Nephron (organoid): ENCODE data around the gene CBX7.
A peak's percentile ranks its signal among the peaks of the same experiment; 100 is the strongest.

Source experiments
- H3K27ac Mint-ChIP-seq, 3 experiments: 2 replicates each; pipeline ENCODE4 v1.8.0; 2020; ENCODE audit warnings: mixed read lengths in 3 of 3, mild to moderate bottlenecking in 2 of 3, moderate library complexity in 1 of 3
- H3K27me3 Mint-ChIP-seq: 2 replicates; pipeline ENCODE4 v1.8.0; 2021; ENCODE audit warnings: low read depth, mild to moderate bottlenecking, moderate library complexity, mixed read lengths
- H3K36me3 Mint-ChIP-seq: 2 replicates; pipeline ENCODE4 v1.8.0; 2020; ENCODE audit warnings: low read depth, mixed read lengths
- H3K4me1 Mint-ChIP-seq: 2 replicates; pipeline ENCODE4 v1.8.0; 2020; ENCODE audit warnings: mixed read lengths
- H3K4me3 Mint-ChIP-seq, 3 experiments: 2 replicates each; pipeline ENCODE4 v1.8.0; 2020; ENCODE audit warnings: mild to moderate bottlenecking in 3 of 3, mixed read lengths in 3 of 3, moderate library complexity in 2 of 3
- H3K9me3 Mint-ChIP-seq: 2 replicates; pipeline ENCODE4 v1.8.0; 2020; ENCODE audit warnings: mixed read lengths
- TF ChIP-seq, protein P1 (sequence below), 3 experiments: fragments of 200-600 bp; sonication (generic); IDR thresholded peaks; one replicate each; pipeline ENCODE4 v1.5.0; 2021; ENCODE audit warnings: antibody characterized with exemption in 3 of 3; ENCODE audit not compliant: unreplicated experiment in 3 of 3

Gene CBX7

DNA sequence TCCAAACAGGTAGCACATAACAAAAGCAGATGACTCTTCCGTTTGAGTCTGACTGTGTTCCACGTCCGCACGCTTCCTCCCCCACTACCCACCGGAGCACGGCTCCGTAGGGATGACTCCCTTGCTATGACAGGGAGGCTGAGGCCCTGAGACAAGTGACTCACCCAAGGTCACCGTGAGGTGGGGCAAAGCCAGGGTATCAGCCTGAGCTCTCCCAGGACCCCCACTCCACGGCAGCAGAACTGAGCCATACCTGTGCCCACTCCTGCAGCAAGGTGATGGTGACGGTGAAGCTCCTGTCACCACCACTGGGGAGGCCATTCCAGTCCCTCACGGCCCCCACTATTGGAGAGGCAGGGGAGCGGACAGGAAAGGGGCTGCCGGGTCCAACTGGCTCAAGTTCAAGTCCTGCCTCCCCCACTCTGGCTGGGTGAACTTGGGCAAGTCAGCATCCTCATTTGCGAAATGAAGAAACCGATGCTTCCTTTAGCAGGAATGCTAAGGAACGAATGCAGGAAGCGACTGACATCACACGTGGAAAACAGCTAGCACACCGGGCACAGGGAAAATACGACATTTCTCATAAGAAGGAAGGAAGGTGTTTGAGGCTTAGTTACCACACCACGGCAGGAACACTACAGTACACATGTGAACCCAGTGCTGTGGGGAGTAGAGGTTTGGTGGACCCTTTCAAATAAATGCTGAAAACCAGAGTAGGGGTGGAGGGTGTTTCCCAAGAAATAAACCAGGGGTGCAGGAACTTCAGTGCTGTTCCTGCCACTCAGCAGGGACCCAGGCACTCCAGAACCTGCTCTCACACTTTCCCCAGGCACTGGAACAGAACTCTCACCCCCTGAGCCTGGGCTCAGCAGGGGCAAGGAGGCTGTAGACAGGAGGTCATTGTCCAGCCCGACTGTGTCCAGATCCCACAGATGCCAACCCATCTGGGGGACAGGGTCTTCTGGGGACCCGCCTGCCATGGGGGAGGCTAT, 32.4 kb upstream of the CBX7 start:
- TF ChIP-seq, protein P1, sequence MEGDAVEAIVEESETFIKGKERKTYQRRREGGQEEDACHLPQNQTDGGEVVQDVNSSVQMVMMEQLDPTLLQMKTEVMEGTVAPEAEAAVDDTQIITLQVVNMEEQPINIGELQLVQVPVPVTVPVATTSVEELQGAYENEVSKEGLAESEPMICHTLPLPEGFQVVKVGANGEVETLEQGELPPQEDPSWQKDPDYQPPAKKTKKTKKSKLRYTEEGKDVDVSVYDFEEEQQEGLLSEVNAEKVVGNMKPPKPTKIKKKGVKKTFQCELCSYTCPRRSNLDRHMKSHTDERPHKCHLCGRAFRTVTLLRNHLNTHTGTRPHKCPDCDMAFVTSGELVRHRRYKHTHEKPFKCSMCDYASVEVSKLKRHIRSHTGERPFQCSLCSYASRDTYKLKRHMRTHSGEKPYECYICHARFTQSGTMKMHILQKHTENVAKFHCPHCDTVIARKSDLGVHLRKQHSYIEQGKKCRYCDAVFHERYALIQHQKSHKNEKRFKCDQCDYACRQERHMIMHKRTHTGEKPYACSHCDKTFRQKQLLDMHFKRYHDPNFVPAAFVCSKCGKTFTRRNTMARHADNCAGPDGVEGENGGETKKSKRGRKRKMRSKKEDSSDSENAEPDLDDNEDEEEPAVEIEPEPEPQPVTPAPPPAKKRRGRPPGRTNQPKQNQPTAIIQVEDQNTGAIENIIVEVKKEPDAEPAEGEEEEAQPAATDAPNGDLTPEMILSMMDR (IDR thresholded peaks at IDR 0.05; ENCODE audit: unreplicated experiment in 3 of 3) = no peak
- H3K27ac Mint-ChIP-seq = peak overlapping the region in 1 of 3 experiments; percentile 19
- H3K4me1 Mint-ChIP-seq = peaks cover 6% of the 10 kb centered on the region
- H3K9me3 Mint-ChIP-seq = peaks cover 6% of the 10 kb centered on the region
- peaks cover 7% of the 10 kb centered on the region for H3K27me3 Mint-ChIP-seq
- no peak overlapping the region for H3K4me3 Mint-ChIP-seq
- H3K36me3 Mint-ChIP-seq = no peaks in the 10 kb centered on the region

DNA sequence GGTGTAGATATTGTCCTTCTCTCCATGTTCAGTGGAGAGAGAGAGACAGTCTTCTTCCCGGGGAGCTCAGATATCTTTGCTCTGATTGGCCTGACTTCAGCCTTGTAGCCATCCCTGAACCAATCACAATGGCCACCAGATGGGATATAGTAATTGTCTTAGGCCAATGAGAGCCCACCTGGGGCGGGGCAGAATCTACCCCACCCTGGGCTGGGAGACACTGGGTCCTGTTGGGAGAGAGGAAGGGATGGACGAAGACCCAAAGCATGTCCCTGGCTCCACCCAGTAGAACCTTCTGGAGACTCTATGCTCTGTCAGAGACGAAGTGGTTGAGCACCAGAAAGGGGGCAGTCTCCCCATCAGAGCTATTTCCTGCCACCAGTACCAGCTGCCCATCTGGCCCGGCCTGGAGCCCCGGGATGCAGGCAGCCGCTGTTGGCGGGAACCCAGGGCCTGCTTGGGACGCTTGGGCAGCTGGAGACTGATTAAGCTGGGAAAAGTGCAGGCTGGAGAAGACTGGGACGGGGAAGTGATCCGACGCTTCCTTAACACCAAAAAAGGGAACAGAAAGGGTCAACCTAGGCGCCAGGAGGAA, 31.6 kb upstream of the CBX7 start:
- Mint-ChIP-seq H3K4me1 (peaks cover 11% of the 10 kb centered on the region), H3K27ac (no peak overlapping the region), H3K4me3 (no peak overlapping the region), H3K36me3 (no peaks in the 10 kb centered on the region), H3K27me3 (peaks cover 7% of the 10 kb centered on the region), H3K9me3 (peaks cover 6% of the 10 kb centered on the region)
- TF ChIP-seq, protein P1 (IDR thresholded peaks at IDR 0.05; ENCODE audit: unreplicated experiment in 3 of 3) = no peak

DNA sequence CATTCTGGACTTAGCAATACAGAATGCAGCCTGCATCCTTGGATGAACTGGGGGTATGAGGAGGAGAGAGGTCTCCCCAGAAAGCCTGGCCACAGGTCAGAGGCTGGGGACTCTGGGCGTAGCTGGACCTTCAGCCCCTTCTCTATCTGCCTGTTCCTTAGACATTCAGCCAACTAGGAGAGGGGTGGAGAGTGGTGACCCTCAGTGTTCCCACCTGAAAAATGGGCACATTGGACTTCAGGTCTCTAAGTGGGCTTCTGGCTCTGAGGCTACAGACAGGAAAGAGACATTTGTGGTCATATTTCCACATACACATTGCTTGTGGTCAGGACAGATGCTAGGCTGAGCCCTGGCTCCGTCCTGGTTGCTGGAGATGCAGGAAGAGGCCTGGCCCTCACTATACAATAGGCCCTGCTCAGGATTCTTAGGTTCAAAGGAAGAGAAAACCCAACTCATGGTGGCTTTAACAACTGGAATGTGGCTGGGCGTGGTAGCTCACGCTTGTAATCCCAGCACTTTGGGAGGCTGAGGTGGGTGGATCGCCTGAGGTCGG, 30.1 kb upstream of the CBX7 start:
- Mint-ChIP-seq H3K4me3 (no peak overlapping the region), H3K27me3 (peaks cover 12% of the 10 kb centered on the region), H3K27ac (no peak overlapping the region), H3K36me3 (no peaks in the 10 kb centered on the region), H3K9me3 (peaks cover 6% of the 10 kb centered on the region), H3K4me1 (peaks cover 12% of the 10 kb centered on the region)
- TF ChIP-seq, protein P1 (IDR thresholded peaks at IDR 0.05; ENCODE audit: unreplicated experiment in 3 of 3) = no peak

DNA sequence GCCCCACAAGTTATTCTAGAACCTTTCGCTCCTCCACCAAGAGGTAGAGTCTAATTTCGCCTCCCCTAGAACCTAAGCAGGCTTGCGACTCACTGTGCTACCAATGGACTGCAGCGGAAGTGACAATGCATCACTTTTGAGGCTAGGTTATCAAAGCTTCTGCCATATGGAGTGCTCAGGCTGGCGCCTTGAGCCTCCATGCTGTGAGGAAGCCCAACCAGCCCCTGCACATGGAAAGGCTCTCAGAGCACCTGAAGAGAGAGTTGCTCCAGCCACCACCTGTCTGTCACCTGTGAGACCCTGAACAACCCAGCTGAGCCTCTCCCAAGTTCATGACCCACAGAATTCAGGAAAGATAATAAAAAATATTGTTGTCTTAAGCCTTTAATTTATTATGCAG, 29.3 kb upstream of the CBX7 start:
- Mint-ChIP-seq H3K4me1 (peaks cover 12% of the 10 kb centered on the region), H3K36me3 (no peaks in the 10 kb centered on the region), H3K27me3 (peaks cover 12% of the 10 kb centered on the region), H3K27ac (no peak overlapping the region), H3K9me3 (peaks cover 6% of the 10 kb centered on the region), H3K4me3 (no peak overlapping the region)
- TF ChIP-seq, protein P1 (IDR thresholded peaks at IDR 0.05; ENCODE audit: unreplicated experiment in 3 of 3) = no peak

DNA sequence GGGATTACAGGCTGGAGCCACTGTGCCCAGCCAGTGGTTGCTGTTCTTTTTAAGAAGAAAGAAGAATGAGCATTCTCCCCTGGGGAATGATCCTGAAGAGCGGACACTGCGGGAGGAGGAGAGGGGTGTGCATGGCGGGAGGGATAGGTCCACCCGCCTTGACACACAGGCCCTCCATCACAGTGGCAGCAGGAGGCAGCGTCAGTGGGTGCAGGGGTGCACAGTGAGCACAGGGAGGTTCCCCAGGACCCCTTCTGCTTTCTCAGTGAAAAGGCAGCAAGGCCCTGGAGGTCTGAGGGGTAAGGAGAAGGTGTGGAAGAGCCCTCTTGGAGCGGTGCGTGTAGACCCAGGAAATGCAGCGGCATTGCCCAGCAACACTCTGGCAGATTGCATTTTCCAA, 28.9 kb upstream of the CBX7 start:
- peaks cover 6% of the 10 kb centered on the region for H3K9me3 Mint-ChIP-seq
- no peaks in the 10 kb centered on the region for H3K36me3 Mint-ChIP-seq
- TF ChIP-seq, protein P1 (IDR thresholded peaks at IDR 0.05; ENCODE audit: unreplicated experiment in 3 of 3) = no peak
- peaks cover 12% of the 10 kb centered on the region for H3K27me3 Mint-ChIP-seq
- H3K4me3 Mint-ChIP-seq = no peak overlapping the region
- H3K27ac Mint-ChIP-seq = no peak overlapping the region
- peaks cover 16% of the 10 kb centered on the region for H3K4me1 Mint-ChIP-seq
